NCI-H146 treated with DMSO at 0.1 percent for 48 hours (cell line): Measurements from ENCODE around the gene EFTUD2.

Experiments used
- DNase-seq: peaks from one replicate; lab custom pipeline; 2025; ENCODE audit not compliant: unreplicated experiment; lab: John Stamatoyannopoulos, UW

The EFTUD2 gene

GRCh38 chr17:44910231-44911106 lies 11.2 kb upstream of the EFTUD2 start:
- DNase-seq: no peak

GRCh38 chr17:44909681-44910144 lies 10.5 kb upstream of the EFTUD2 start:
- DNase-seq: no peak

GRCh38 chr17:44908761-44909326 lies 9.6 kb upstream of the EFTUD2 start:
- DNase-seq: no peak

GRCh38 chr17:44907729-44908470 lies 8.7 kb upstream of the EFTUD2 start:
- DNase-seq: no peak

- DNase-seq: no peak
Observed at GRCh38 chr17:44906763-44907728, 7.8 kb upstream of the EFTUD2 start.

- DNase-seq: no peak
Observed at GRCh38 chr17:44906010-44906646, 6.9 kb upstream of the EFTUD2 start.

- no peak for DNase-seq
Observed at GRCh38 chr17:44905006-44906000, 6.1 kb upstream of the EFTUD2 start.

GRCh38 chr17:44904001-44904984 lies 5.0 kb upstream of the EFTUD2 start:
- DNase-seq: no peak

- no peak for DNase-seq
Observed at GRCh38 chr17:44903012-44903685, 3.9 kb upstream of the EFTUD2 start.

- DNase-seq: no peak
Observed at GRCh38 chr17:44902135-44902760, 3.0 kb upstream of the EFTUD2 start.

- no peak for DNase-seq
Observed at GRCh38 chr17:44901411-44901921, 2.2 kb upstream of the EFTUD2 start.

- no peak for DNase-seq
Observed at GRCh38 chr17:44900894-44901293, 1.6 kb upstream of the EFTUD2 start.

- no peak for DNase-seq
Observed at GRCh38 chr17:44898768-44899073, 524 bp downstream of the EFTUD2 start.

- no peak for DNase-seq
Observed at GRCh38 chr17:44894642-44895041, 4.6 kb downstream of the EFTUD2 start.

- DNase-seq: peak; percentile 76
Observed at GRCh38 chr17:44892250-44892649, 7.0 kb downstream of the EFTUD2 start.

- DNase-seq: no peak
Observed at GRCh38 chr17:44889003-44889402, 10.2 kb downstream of the EFTUD2 start.
